Pancreas (tissue), 10 donors: Measurements from ENCODE around the gene RNF207. TPM values are rescaled to one million over a fixed set of nuclear protein-coding genes. Genes with fewer than 3 reads are reported as not detected.

ENCODE experiments used
- ATAC-seq, 4 donors: fragments of 200-7000 bp; cut with Tn5 transposase; one replicate each; pipeline versions ENCODE4 v1.8.0 to v1.9.1; 2020; ENCODE audit warnings: mild to moderate bottlenecking in 4 of 4, moderate library complexity in 4 of 4
- DNase-seq, 6 donors: peaks; one replicate each; pipeline ENCODE4 v3.0.0-alpha.2; 2020
- FAIRE-seq: peaks from 2 replicates; lab custom pipeline; 2012; peaks lifted over from hg19 to GRCh38; lab: Jason Lieb, UNC
- H3K27ac ChIP-seq, 4 donors: fragments of 200-600 bp; sonication (generic); 1 replicate in 3 of 4; 2 replicates in 1 of 4; pipeline versions ENCODE4 v1.5.0 to v1.8.0; 2020
- H3K27me3 ChIP-seq, 4 donors: fragments of 200-600 bp; one replicate each; pipeline ENCODE4 v1.8.0; 2021
- H3K36me3 ChIP-seq, 3 donors: fragments of 200-600 bp; sonication (generic) in 1 of 3; one replicate each; pipeline versions ENCODE4 v1.5.0 to v1.8.0; 2020 to 2021
- H3K4me1 ChIP-seq, 3 donors: fragments of 200-600 bp; one replicate each; pipeline ENCODE4 v1.8.0; 2021
- H3K4me3 ChIP-seq, 4 donors: fragments of 200-600 bp; sonication (generic) in 2 of 4; one replicate each; pipeline versions ENCODE4 v1.5.0 to v1.8.0; 2020 to 2021
- H3K9me3 ChIP-seq, 4 donors: fragments of 200-600 bp; one replicate each; pipeline ENCODE4 v1.8.0; 2021
- CTCF ChIP-seq, 4 donors: fragments of 200-600 bp; sonication (generic) in 3 of 4; IDR thresholded peaks; one replicate each; pipeline versions ENCODE4 v1.5.0 to v1.8.0; 2021; ENCODE audit warnings: antibody characterized with exemption in 4 of 4
- WGBS, 2 donors: extraction: QIAGEN DNeasy Blood & Tissue Kit; methylation state at CpG; one replicate each; pipeline ENCODE4 v1.1.7; 2013; 5-methylcytosine and 5-hydroxymethylcytosine counted together
- intact Hi-C, 3 donors: fragments of 100-400 bp; cut with DNase I; formaldehyde crosslinking; loops; one replicate each; pipeline versions ENCODE4 v1.11.1 to v1.14.2; 2022
- polyA plus RNA-seq, 2 donors: library from polyadenylated mRNA; stranded (reverse); fragments of 200-250 nt; gene quantifications; one replicate each; pipeline ENCODE4 v1.2.3, GENCODE V29; 2013
- total RNA-seq, 6 donors: library from RNA; stranded (reverse); fragmentation: NEBNext Ultra II Directional in 4 of 6; extraction: Animal tissue kit (Norgen Biotek cat#: 25700) in 4 of 6; gene quantifications; one replicate each; pipeline versions ENCODE4 v1.2.1 to v1.2.4, GENCODE V29; 2021 to 2023
- donor health status: healthy with polysubstance abuse.
- donor health status: DM: no; HTN: no; CAD: no; lungs with moderate emphysema.
- donor health status: DM: no; HTN: no; CAD: no.
- donor health status: control.
- donor health status: control.
- donor health status: Bipolar disorder and iron deficiency.
- donor health status: DM: yes; HTN: yes; CAD: no.
- donor health status: DM: no; HTN: no; CAD: no.
- donor health status: DM: no; HTN: no; CAD: no.
- donor health status: DM: yes; HTN: yes; CAD: no.

RNF207 gene
- total and polyA plus RNA-seq, 8 donors: 7.1 to 52.8 (median 13.4) TPM

GRCh38 chr1:6253380-6253779, 47.5 kb downstream of the RNF207 start:
- WGBS, 2 donors: 74 to 87% methylated on average over 9 of the region's 9 CpGs

GRCh38 chr1:6254691-6255090, 48.8 kb downstream of the RNF207 start:
- Histone ChIP-seq H3K27me3 (no peaks in the 10 kb centered on the region), H3K4me3 (no peak overlapping the region), H3K4me1 (no peaks in the 10 kb centered on the region), H3K36me3 (no peaks in the 10 kb centered on the region), H3K27ac (no peak overlapping the region), H3K9me3 (no peaks in the 10 kb centered on the region)
- ATAC-seq: no peak
- no peak for TF ChIP-seq CTCF (IDR thresholded peaks at IDR 0.05)
- DNase-seq: no peak
- intact Hi-C loops: loop anchor here in 1 of 3 donors (5.0 kb wide), 2 partner anchors 88 to 153 kb away; no protein-coding TSS in a partner anchor
- WGBS, 2 donors: 72 to 85% methylated on average over 16 of the region's 16 CpGs
- FAIRE-seq: no peak

More at GRCh38 chr1:6253380-6253779, 47.5 kb downstream of the RNF207 start:
- no peak for TF ChIP-seq CTCF (IDR thresholded peaks at IDR 0.05)
- H3K36me3 ChIP-seq: no peaks in the 10 kb centered on the region
- no peaks in the 10 kb centered on the region for H3K27me3 ChIP-seq
- H3K4me3 ChIP-seq: no peak overlapping the region
- DNase-seq (no peak), ATAC-seq (no peak), FAIRE-seq (no peak)
- no peaks in the 10 kb centered on the region for H3K9me3 ChIP-seq
- intact Hi-C loops: loop anchor here in 1 of 3 donors (5.0 kb wide), 2 partner anchors 89 to 154 kb away; no protein-coding TSS in a partner anchor
- H3K27ac ChIP-seq: no peak overlapping the region
- no peaks in the 10 kb centered on the region for H3K4me1 ChIP-seq

GRCh38 chr1:6256645-6257044, 50.7 kb downstream of the RNF207 start:
- no peaks in the 10 kb centered on the region for H3K4me1 ChIP-seq
- intact Hi-C loops: no loop called here
- H3K36me3 ChIP-seq: no peaks in the 10 kb centered on the region
- H3K9me3 ChIP-seq: no peaks in the 10 kb centered on the region
- DNase-seq (no peak), ATAC-seq (no peak), FAIRE-seq (no peak)
- no peaks in the 10 kb centered on the region for H3K27me3 ChIP-seq
- no peak overlapping the region for H3K4me3 ChIP-seq
- no peak for TF ChIP-seq CTCF (IDR thresholded peaks at IDR 0.05)
- no peak overlapping the region for H3K27ac ChIP-seq
- WGBS, 2 donors: 85 to 87% methylated on average over 13 of the region's 13 CpGs

GRCh38 chr1:6257541-6258069, 51.7 kb downstream of the RNF207 start:
- H3K27me3 ChIP-seq: no peaks in the 10 kb centered on the region
- FAIRE-seq (no peak), ATAC-seq (no peak), DNase-seq (no peak)
- H3K4me3 ChIP-seq: no peak overlapping the region
- H3K9me3 ChIP-seq: no peaks in the 10 kb centered on the region
- no peak overlapping the region for H3K27ac ChIP-seq
- intact Hi-C loops: no loop called here
- H3K4me1 ChIP-seq: no peaks in the 10 kb centered on the region
- no peak for TF ChIP-seq CTCF (IDR thresholded peaks at IDR 0.05)
- no peaks in the 10 kb centered on the region for H3K36me3 ChIP-seq
- 94 to 95% methylated on average over 8 of the region's 8 CpGs for WGBS, 2 donors

DNA sequence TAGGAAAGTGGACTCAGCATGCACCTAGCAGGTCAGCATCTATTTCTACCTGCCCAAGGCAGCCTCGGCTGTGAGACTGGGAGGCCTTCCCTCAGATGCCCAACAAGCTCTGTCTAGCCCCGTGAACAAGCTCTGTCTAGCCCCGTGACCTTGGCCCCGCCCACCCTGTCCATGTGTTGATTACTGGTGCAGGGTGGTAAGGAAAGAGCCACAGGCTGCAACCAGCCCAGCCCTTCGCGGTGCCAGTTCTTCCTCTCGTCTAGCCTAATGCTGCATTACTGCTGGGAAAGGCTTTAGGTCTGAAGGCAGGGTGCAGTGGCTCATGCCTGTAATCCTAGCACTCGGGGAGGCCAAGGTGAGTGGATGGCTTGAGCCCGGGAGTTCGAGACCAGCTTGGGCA, 52.8 kb downstream of the RNF207 start:
- Histone ChIP-seq H3K27me3 (no peaks in the 10 kb centered on the region), H3K9me3 (no peaks in the 10 kb centered on the region), H3K4me3 (no peak overlapping the region), H3K36me3 (no peaks in the 10 kb centered on the region), H3K27ac (no peak overlapping the region), H3K4me1 (no peaks in the 10 kb centered on the region)
- DNase-seq: no peak
- no peak for ATAC-seq
- FAIRE-seq: no peak
- intact Hi-C loops: no loop called here
- TF ChIP-seq CTCF (IDR thresholded peaks at IDR 0.05): no peak
- 53 to 61% methylated on average over 10 of the region's 10 CpGs for WGBS, 2 donors
